HCT116 (cell line): ENCODE data around the gene BST1. TPM values are rescaled to one million over a fixed set of nuclear protein-coding genes. Genes with fewer than 3 reads are reported as not detected.

Experiments used
- ATAC-seq: fragments of 200-7000 bp; cut with Tn5 transposase; 2 replicates; pipeline ENCODE4 v1.9.1; 2020; ENCODE audit warnings: mild to moderate bottlenecking, moderate library complexity
- BruUV-seq: library from RNA; stranded (reverse); fragments of 400-500 nt; replicated peaks from 2 replicates; lab custom pipeline; 2021; lab: Mats Ljungman, UMichigan
- CTCF ChIA-PET: fragments of 300-600 bp; sonication (Branson Sonifier 250); formaldehyde crosslinking; loops from one replicate; lab custom pipeline; 2021; ENCODE audit warnings: antibody characterized with exemption; lab: Charles Lee
- POLR2A ChIA-PET: fragments of 300-600, 350-600 bp; sonication (Branson Sonifier 250); formaldehyde crosslinking; loops from one replicate; lab custom pipeline; 2021; ENCODE audit warnings: antibody characterized with exemption; lab: Charles Lee
- RAD21 ChIA-PET, 2 experiments: fragments of 300-600 bp; sonication (Branson Sonifier 250); formaldehyde crosslinking; loops; one replicate each; lab custom pipeline; 2023; ENCODE audit warnings: low total read pairs in 2 of 2; ENCODE audit not compliant: uncharacterized antibody in 2 of 2, unreplicated experiment in 2 of 2, low non-redundant PET in 1 of 2; lab: Charles Lee
- DNase-seq: peaks from one replicate; pipeline ENCODE4 v3.0.0-alpha.2; 2010; ENCODE audit warnings: low read depth, low spot score
- H2AFZ ChIP-seq: fragments of 200-600 bp; shearing (Covaris generic), sonication (generic); 2 replicates; pipeline ENCODE4 v1.6.1; 2017; ENCODE audit warnings: low read depth, mixed run types, mixed read lengths, antibody characterized with exemption, low read length; ENCODE audit not compliant: poor library complexity, severe bottlenecking
- H3K27ac ChIP-seq: 2 replicates; pipeline ENCODE4 v1.5.1; 2012; ENCODE audit warnings: low read depth, low read length
- H3K27me3 ChIP-seq: fragments of 200-600 bp; sonication (generic); 2 replicates; pipeline ENCODE4 v1.6.1; 2016; ENCODE audit warnings: mixed run types, low read length, mixed read lengths; ENCODE audit not compliant: insufficient read depth
- H3K36me3 ChIP-seq, 2 experiments: fragments of 200-500 bp in 1 of 2; fragments of 200-600 bp in 1 of 2; sonication (Bioruptor generic) in 1 of 2; sonication (generic) in 1 of 2; 2 replicates each; pipeline versions ENCODE4 v1.5.1 to v1.6.1; 2014 to 2016; ENCODE audit warnings: low read length in 2 of 2, inconsistent platforms in 1 of 2, mixed read lengths in 1 of 2, mixed run types in 1 of 2; ENCODE audit not compliant: insufficient read depth in 2 of 2, control insufficient read depth in 1 of 2
- H3K4me1 ChIP-seq, 2 experiments: fragments of 200-600 bp in 1 of 2; sonication (generic) in 1 of 2; 2 replicates each; pipeline versions ENCODE4 v1.5.1 to v1.6.1; 2012 to 2017; ENCODE audit warnings: low read length in 2 of 2, inconsistent platforms in 1 of 2, mild to moderate bottlenecking in 1 of 2, mixed read lengths in 1 of 2, mixed run types in 1 of 2, moderate library complexity in 1 of 2; ENCODE audit not compliant: insufficient read depth in 2 of 2, control insufficient read depth in 1 of 2
- H3K4me2 ChIP-seq: fragments of 200-600 bp; sonication (generic); 2 replicates; pipeline ENCODE4 v1.6.1; 2017; ENCODE audit warnings: mixed run types, low read length, mixed read lengths
- H3K4me3 ChIP-seq, 2 experiments: fragments of 200-600 bp in 1 of 2; sonication (generic) in 1 of 2; replicated peaks in 1 of 2; 2 replicates each; pipeline ENCODE4 v1.5.1; 2011 to 2016; ENCODE audit warnings: low read length in 2 of 2, control low read depth in 1 of 2, low read depth in 1 of 2, mild to moderate bottlenecking in 1 of 2, mixed read lengths in 1 of 2, mixed run types in 1 of 2
- H3K79me2 ChIP-seq: fragments of 200-600 bp; sonication (generic); 2 replicates; pipeline ENCODE4 v1.6.1; 2017; ENCODE audit warnings: mild to moderate bottlenecking, mixed run types, low read length, moderate library complexity, mixed read lengths; ENCODE audit not compliant: insufficient read depth
- H3K9ac ChIP-seq: fragments of 200-600 bp; sonication (generic); 2 replicates; pipeline ENCODE4 v1.6.1; 2016; ENCODE audit warnings: low read length, mixed read lengths
- H3K9me2 ChIP-seq: fragments of 200-600 bp; sonication (generic), shearing (Covaris generic); 2 replicates; pipeline ENCODE4 v1.6.1; 2017; ENCODE audit warnings: mixed run types, mild to moderate bottlenecking, moderate library complexity; ENCODE audit not compliant: insufficient read depth
- H3K9me3 ChIP-seq, 2 experiments: fragments of 200-500 bp in 1 of 2; fragments of 200-600 bp in 1 of 2; sonication (Bioruptor generic) in 1 of 2; sonication (generic) in 1 of 2; 2 replicates each; pipeline ENCODE4 v1.6.1; 2014 to 2017; ENCODE audit warnings: low read length in 2 of 2, mixed read lengths in 2 of 2, inconsistent platforms in 1 of 2, low read depth in 1 of 2, mild to moderate bottlenecking in 1 of 2, mixed run types in 1 of 2, moderate library complexity in 1 of 2; ENCODE audit not compliant: control insufficient read depth in 1 of 2, insufficient read depth in 1 of 2
- H4K20me1 ChIP-seq: fragments of 200-600 bp; sonication (generic), shearing (Covaris generic); 2 replicates; pipeline ENCODE4 v1.6.1; 2017; ENCODE audit warnings: mixed run types, mild to moderate bottlenecking, moderate library complexity; ENCODE audit not compliant: insufficient read depth
- JUND ChIP-seq: IDR thresholded peaks from 2 replicates; pipeline ENCODE4 v1.6.1; 2012
- POLR2AphosphoS5 ChIP-seq: IDR thresholded peaks from 2 replicates; pipeline ENCODE4 v1.6.1; 2011; ENCODE audit warnings: mild to moderate bottlenecking, low read depth, low read length, moderate library complexity
- RAD21 ChIP-seq: IDR thresholded peaks from 2 replicates; pipeline ENCODE4 v1.6.1; 2012; ENCODE audit warnings: low read depth, mild to moderate bottlenecking
- SP1 ChIP-seq: IDR thresholded peaks from 2 replicates; pipeline ENCODE4 v1.6.1; 2012; ENCODE audit warnings: low read depth
- SRF ChIP-seq: IDR thresholded peaks from 2 replicates; pipeline ENCODE4 v1.6.1; 2012; ENCODE audit warnings: low read depth
- TCF7L2 ChIP-seq: IDR thresholded peaks from 2 replicates; pipeline ENCODE4 v1.7.0; 2011; ENCODE audit warnings: borderline replicate concordance, inconsistent platforms; ENCODE audit not compliant: insufficient read depth, insufficient read length; ENCODE audit errors: extremely low read depth
- YY1 ChIP-seq: IDR thresholded peaks from 2 replicates; pipeline ENCODE4 v1.6.1; 2011; ENCODE audit warnings: low read length, low read depth, moderate library complexity, mild to moderate bottlenecking; ENCODE audit not compliant: insufficient replicate concordance; ENCODE audit errors: extremely low read depth
- ZBTB33 ChIP-seq: IDR thresholded peaks from 2 replicates; pipeline ENCODE4 v1.6.1; 2011; ENCODE audit warnings: mild to moderate bottlenecking, low read length, moderate library complexity; ENCODE audit not compliant: insufficient replicate concordance; ENCODE audit errors: extremely low read depth
- ZFX ChIP-seq: fragments of 450-650 bp; IDR thresholded peaks from 2 replicates; pipeline ENCODE4 v1.6.1; 2017
- intact Hi-C: fragments of 100-400 bp; cut with micrococcal nuclease; formaldehyde crosslinking; loops from 2 replicates; pipeline ENCODE4 v1.10.0; 2022
- total RNA-seq: library from RNA; stranded (reverse); gene quantifications from one replicate; pipeline ENCODE4 v1.2.1, GENCODE V29; 2021; ENCODE audit not compliant: unreplicated experiment
- TF ChIP-seq, protein P1 (sequence below): IDR thresholded peaks from 2 replicates; pipeline ENCODE4 v1.6.1; 2012

BST1 gene
- total RNA-seq, 1 experiment from 2014 or later: 0.44 TPM

- TF ChIP-seq SP1 (no peak), ZFX (no peak), TCF7L2 (no peak), YY1 (no peak), JUND (no peak)
These were observed 45.5 kb upstream of the BST1 start (continued) for GRCh38 chr4:15657366-15657765.

DNA sequence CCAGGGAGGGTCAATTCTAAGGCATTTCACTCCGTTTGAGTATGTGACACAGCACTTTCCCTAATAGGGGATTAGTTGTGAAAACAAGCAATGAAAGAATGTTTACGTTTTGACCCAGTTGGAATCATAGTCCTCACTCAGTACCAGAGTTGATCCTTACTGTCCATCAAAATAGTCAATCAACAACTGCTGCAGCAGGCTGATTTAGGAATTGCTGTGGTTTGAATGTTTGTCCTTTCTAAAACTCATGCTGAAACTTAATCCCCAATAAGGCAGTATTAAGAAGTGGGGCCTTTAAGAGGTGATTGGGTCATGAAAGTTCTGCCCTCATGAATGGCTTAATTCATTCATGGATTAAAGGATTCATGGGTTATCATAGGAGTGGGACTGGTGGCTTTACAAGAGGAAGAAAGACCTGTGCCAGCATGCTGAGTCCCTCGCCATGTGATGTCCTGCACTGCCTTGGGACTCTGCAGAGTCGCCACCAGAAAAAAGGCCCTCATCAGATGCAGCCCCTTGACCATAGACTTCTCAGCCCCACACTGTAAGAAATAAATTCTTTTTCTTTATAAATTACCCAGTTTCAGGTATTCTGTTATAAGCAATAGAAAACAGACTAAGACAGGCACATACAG, 44.6 kb upstream of the BST1 start:
- Histone ChIP-seq H3K4me2 (no peak overlapping the region), H3K9ac (no peak overlapping the region), H3K4me1 (peaks cover 4 to 18% of the 10 kb centered on the region in 2 experiments), H2AFZ (no peak overlapping the region), H3K9me3 (no peaks in the 10 kb centered on the region), H3K9me2 (no peaks in the 10 kb centered on the region), H3K4me3 (no peak overlapping the region), H3K79me2 (peaks cover 14% of the 10 kb centered on the region), H3K36me3 (no peaks in the 10 kb centered on the region), H3K27me3 (no peaks in the 10 kb centered on the region), H3K27ac (no peak overlapping the region), H4K20me1 (no peaks in the 10 kb centered on the region)
- BruUV-seq: no TSS peak
- ChIA-PET CTCF (no interaction called here), POLR2A (no interaction called here), RAD21 (no interaction called here)
- no peak for DNase-seq
- no peak for TF ChIP-seq RAD21
- no peak for TF ChIP-seq ZBTB33
- no peak for TF ChIP-seq YY1
- no peak for TF ChIP-seq POLR2AphosphoS5
- TF ChIP-seq, protein P1, sequence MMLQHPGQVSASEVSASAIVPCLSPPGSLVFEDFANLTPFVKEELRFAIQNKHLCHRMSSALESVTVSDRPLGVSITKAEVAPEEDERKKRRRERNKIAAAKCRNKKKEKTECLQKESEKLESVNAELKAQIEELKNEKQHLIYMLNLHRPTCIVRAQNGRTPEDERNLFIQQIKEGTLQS: no peak
- TF ChIP-seq SRF: no peak
- intact Hi-C loops: no loop called here
- ATAC-seq: no peak
